Tibial nerve (tissue), 4 donors: ENCODE measurements around the gene IRF4. TPM values are rescaled to one million over a fixed set of nuclear protein-coding genes. Genes with fewer than 3 reads are reported as not detected.

ENCODE experiments used
- DNase-seq, 2 donors: peaks; one replicate each; pipeline ENCODE4 v3.0.0-alpha.2; 2019; ENCODE audit warnings: low spot score in 2 of 2
- H3K27ac ChIP-seq, 4 donors: fragments of 200-600 bp; sonication (generic) in 3 of 4; one replicate each; pipeline ENCODE4 v1.5.1; 2017 to 2019; ENCODE audit warnings: mild to moderate bottlenecking in 1 of 4
- H3K27me3 ChIP-seq, 2 donors: fragments of 200-600 bp; sonication (generic) in 1 of 2; one replicate each; pipeline versions ENCODE4 v1.5.1 to v1.6.0; 2017 to 2019
- H3K36me3 ChIP-seq, 3 donors: fragments of 200-600 bp; sonication (generic); one replicate each; pipeline ENCODE4 v1.5.1; 2018 to 2019
- H3K4me1 ChIP-seq, 4 donors: fragments of 200-600 bp; sonication (generic) in 3 of 4; one replicate each; pipeline ENCODE4 v1.5.1; 2017 to 2019
- H3K4me3 ChIP-seq, 4 donors: fragments of 200-600 bp; sonication (generic) in 3 of 4; one replicate each; pipeline ENCODE4 v1.5.1; 2017 to 2019; ENCODE audit warnings: mild to moderate bottlenecking in 1 of 4, moderate library complexity in 1 of 4
- H3K9me3 ChIP-seq, 4 donors: fragments of 200-600 bp; sonication (generic) in 3 of 4; one replicate each; pipeline ENCODE4 v1.5.1; 2017 to 2019
- CTCF ChIP-seq, 5 experiments: fragments of 200-600 bp in 3 of 5; fragments of 450-650 bp in 2 of 5; sonication (generic) in 3 of 5; IDR thresholded peaks; one replicate each; pipeline ENCODE4 v1.5.1; 2016 to 2019; ENCODE audit warnings: antibody characterized with exemption in 5 of 5, mild to moderate bottlenecking in 3 of 5, moderate library complexity in 2 of 5
- EP300 ChIP-seq, 2 donors: sonication (generic); formaldehyde crosslinking; IDR thresholded peaks; one replicate each; pipeline ENCODE4 v1.6.1; 2017; ENCODE audit warnings: antibody characterized with exemption in 2 of 2, mild to moderate bottlenecking in 1 of 2
- POLR2A ChIP-seq, 2 donors: fragments of 450-650 bp; IDR thresholded peaks; one replicate each; pipeline ENCODE4 v1.6.1; 2017; ENCODE audit warnings: antibody characterized with exemption in 2 of 2, mild to moderate bottlenecking in 2 of 2, moderate library complexity in 2 of 2
- WGBS, 2 donors: methylation state at CpG; one replicate each; pipeline ENCODE4 v1.1.5; 2018; 5-methylcytosine and 5-hydroxymethylcytosine counted together
- total RNA-seq, 4 donors: library from RNA; depleted of rRNA; stranded (reverse); fragments of >200 nt; gene quantifications; one replicate each; pipeline ENCODE4 v1.1.0, GENCODE V29; 2016

Gene IRF4
- total RNA-seq, 4 donors from 2014 or later: 0.22 to 6.9 (median 2.3) TPM

DNA sequence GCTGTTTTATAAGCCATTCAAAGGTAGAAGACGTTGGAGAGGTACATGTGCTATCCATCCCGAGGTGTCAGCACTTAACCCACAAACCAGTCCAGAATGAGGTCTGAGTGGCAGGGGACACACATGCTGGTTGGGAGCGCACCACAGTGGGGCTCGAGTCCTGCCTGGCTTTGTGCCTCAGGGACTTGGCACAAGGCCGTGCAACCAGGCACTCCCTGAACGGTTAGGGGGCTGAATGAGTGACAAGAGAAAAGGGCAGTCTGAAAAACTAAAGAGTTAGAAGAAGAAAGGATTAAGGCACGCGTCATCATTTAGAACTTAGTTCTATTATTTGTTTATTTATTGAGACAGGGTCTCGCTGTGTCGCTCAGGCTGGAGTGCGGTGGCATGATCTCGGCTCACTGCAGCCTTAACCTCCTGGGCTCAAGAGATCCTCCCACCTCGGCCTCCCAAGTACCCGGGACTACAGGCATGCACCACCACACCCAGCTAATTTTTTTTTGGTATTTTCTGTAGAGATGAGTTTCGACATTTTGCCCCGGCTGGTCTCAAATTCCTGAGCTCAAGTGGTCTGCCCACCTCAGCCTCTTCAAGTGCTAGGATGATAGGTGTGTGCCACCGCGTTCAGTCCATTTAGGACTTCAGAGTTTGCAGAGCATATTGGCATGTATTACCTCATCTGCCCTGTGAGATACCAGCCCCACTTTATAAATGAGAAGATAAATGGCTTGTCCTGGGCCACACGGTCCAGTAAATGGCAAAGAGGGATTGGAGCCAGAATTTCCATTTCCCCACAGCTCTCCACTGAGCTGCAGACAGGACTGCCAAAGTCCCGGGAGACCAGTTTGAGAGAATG is 47.4 kb upstream of the IRF4 start:
- H3K36me3 ChIP-seq: peaks cover 0 to 19% (median 0%) of the 10 kb centered on the region in 3 donors
- peaks cover 0 to 15% (median 0%) of the 10 kb centered on the region in 4 donors for H3K4me1 ChIP-seq
- no peak overlapping the region for H3K4me3 ChIP-seq
- H3K27me3 ChIP-seq: no peaks in the 10 kb centered on the region
- DNase-seq: no peak
- no peak for TF ChIP-seq EP300 (IDR thresholded peaks at IDR 0.05)
- no peak for TF ChIP-seq POLR2A (IDR thresholded peaks at IDR 0.05)
- TF ChIP-seq CTCF (IDR thresholded peaks at IDR 0.05): no peak
- no peak overlapping the region for H3K27ac ChIP-seq
- WGBS, 2 donors: 87% methylated on average over 20 of the region's 20 CpGs
- H3K9me3 ChIP-seq: no peaks in the 10 kb centered on the region

GRCh38 chr6:344816-345340 is 46.7 kb upstream of the IRF4 start:
- H3K36me3 ChIP-seq: peaks cover 0 to 26% (median 0%) of the 10 kb centered on the region in 3 donors
- TF ChIP-seq POLR2A (IDR thresholded peaks at IDR 0.05) (no peak), CTCF (IDR thresholded peaks at IDR 0.05) (no peak), EP300 (IDR thresholded peaks at IDR 0.05) (no peak)
- H3K9me3 ChIP-seq: no peaks in the 10 kb centered on the region
- no peaks in the 10 kb centered on the region for H3K27me3 ChIP-seq
- H3K4me1 ChIP-seq: peaks cover 0 to 15% (median 0%) of the 10 kb centered on the region in 4 donors
- DNase-seq: no peak
- no peak overlapping the region for H3K4me3 ChIP-seq
- no peak overlapping the region for H3K27ac ChIP-seq
- WGBS, 2 donors: 73 to 79% methylated on average over 8 of the region's 8 CpGs

- H3K36me3 ChIP-seq: peaks cover 0 to 29% (median 0%) of the 10 kb centered on the region in 3 donors
- no peak overlapping the region for H3K4me3 ChIP-seq
- WGBS, 2 donors: 83% methylated on average over 17 of the region's 17 CpGs
- DNase-seq: no peak
- peaks cover 0 to 10% (median 0%) of the 10 kb centered on the region in 4 donors for H3K4me1 ChIP-seq
- no peak for TF ChIP-seq CTCF (IDR thresholded peaks at IDR 0.05)
- no peak for TF ChIP-seq EP300 (IDR thresholded peaks at IDR 0.05)
- TF ChIP-seq POLR2A (IDR thresholded peaks at IDR 0.05): no peak
- H3K27me3 ChIP-seq: no peaks in the 10 kb centered on the region
- H3K9me3 ChIP-seq: no peaks in the 10 kb centered on the region
- H3K27ac ChIP-seq: no peak overlapping the region
Observed at GRCh38 chr6:345747-346385, 45.7 kb upstream of the IRF4 start.

DNA sequence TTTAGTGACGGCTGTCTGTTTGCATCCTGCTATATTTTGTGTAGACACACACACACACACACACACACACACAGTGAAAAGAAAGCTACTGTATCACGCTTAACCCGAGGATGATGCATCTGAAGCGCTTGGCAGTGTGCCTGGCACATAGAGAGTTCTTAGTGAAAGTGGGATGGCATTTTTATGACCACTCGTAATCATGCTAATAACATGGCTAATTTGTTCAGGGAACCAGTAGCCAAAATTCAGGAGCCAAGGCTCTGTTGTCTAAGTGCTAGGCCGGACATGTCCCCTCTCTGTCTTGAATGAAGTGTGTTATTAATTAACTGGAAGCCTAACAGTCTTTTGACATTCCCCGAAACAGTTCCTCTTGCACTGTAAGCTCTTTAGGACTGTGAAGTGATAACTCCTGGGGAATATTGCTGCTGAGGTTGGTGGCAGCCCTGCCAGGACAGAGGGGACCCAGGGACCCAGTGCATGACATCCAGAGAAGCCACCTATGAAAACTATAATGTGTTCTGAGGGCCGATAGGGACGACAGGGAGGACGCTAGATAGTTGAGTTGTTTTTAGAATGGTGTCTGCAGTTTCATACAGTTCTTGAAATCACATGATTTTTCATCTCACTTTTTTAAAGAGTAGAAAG is 45.0 kb upstream of the IRF4 start:
- H3K4me1 ChIP-seq: peaks cover 0 to 3% (median 0%) of the 10 kb centered on the region in 4 donors
- H3K4me3 ChIP-seq: no peak overlapping the region
- H3K27me3 ChIP-seq: no peaks in the 10 kb centered on the region
- WGBS, 2 donors: 67 to 75% methylated on average over 10 of the region's 10 CpGs
- H3K27ac ChIP-seq: no peak overlapping the region
- no peaks in the 10 kb centered on the region for H3K9me3 ChIP-seq
- H3K36me3 ChIP-seq: peaks cover 0 to 35% (median 0%) of the 10 kb centered on the region in 3 donors
- TF ChIP-seq CTCF (IDR thresholded peaks at IDR 0.05) (no peak), POLR2A (IDR thresholded peaks at IDR 0.05) (no peak), EP300 (IDR thresholded peaks at IDR 0.05) (no peak)
- DNase-seq: no peak
